GM21786 (cell line): ENCODE results near the gene AK6.
A peak's percentile ranks its signal among the peaks of the same experiment; 100 is the strongest.
"Not testable (repeated sequence)": the region's sequence is repeated elsewhere in the genome, so short reads cannot be mapped to it uniquely, and the experiment has no call there.

Experiments
- ATAC-seq: cut with Tn5 transposase; IDR thresholded peaks from one replicate; pipeline ENCODE4 v1.9.1; 2021; ENCODE audit not compliant: unreplicated experiment

The AK6 gene

GRCh38 chr5:69341520-69342161 is 27.7 kb downstream of the AK6 start:
- ATAC-seq: no peak

DNA sequence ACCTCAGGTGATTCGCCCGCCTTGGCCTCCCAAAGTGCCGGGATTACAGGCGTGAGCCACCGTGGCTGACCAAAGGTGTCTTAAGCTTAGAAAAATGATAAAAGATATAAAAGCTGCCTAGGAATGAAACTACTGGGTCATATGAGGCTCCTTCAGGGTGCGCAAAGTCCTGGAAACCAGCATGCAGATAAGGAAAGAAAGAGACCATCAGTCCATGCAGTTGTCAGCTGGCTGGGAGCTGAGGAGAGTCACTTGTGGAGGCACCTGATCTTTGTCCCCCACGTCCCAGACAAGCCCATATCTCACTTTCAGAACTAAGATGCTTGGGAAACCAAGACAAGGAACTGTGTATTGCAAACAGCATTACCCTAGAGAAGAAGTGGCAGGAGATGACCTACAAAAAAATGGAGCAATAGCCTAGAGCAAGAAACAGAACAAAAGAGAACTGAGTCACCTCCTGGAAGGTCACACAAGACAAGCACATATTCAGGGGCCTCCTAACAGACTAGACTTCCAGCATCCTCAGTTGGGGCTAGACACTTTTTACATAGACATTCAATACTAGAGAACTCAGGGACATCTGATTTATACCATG is 33.9 kb downstream of the AK6 start:
- no peak for ATAC-seq

GRCh38 chr5:69334793-69335268 is 34.5 kb downstream of the AK6 start:
- peak; percentile 41 for ATAC-seq

- not testable (repeated sequence) for ATAC-seq
Measured at GRCh38 chr5:69333668-69334315, 35.5 kb downstream of the AK6 start.

- no peak for ATAC-seq
Measured at GRCh38 chr5:69331528-69332445, 37.5 kb downstream of the AK6 start.

- ATAC-seq: no peak
Measured at GRCh38 chr5:69329905-69330489, 39.3 kb downstream of the AK6 start.

- ATAC-seq: no peak
Measured at GRCh38 chr5:69326365-69326764, 43.0 kb downstream of the AK6 start.

GRCh38 chr5:69317391-69317790 is 51.9 kb downstream of the AK6 start:
- ATAC-seq: no peak

GRCh38 chr5:69315972-69316371 is 53.3 kb downstream of the AK6 start:
- ATAC-seq: no peak

DNA sequence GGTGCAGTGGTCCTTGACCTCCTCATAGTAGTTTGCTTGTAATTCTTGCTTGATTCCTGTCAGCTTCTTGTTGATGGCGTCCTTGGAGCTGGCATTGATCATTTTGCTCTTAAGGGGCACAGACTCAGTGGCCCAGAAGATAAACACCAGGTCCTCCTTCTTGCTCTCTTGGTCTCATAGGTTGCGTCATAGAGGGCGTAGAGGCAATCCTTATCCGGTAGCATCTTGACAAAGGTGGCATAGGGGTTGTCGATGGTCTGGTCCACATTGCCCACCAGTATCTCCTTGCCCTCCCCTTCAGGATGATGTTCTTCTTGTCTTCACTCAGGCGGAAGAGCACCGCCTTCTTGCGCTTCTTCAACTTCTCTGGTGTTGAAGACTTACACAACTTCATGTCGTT is 55.9 kb downstream of the AK6 start:
- ATAC-seq: no peak

GRCh38 chr5:69312459-69313160 is 56.7 kb downstream of the AK6 start:
- ATAC-seq: no peak

- no peak for ATAC-seq
Measured at GRCh38 chr5:69309380-69309779, 59.9 kb downstream of the AK6 start.

DNA sequence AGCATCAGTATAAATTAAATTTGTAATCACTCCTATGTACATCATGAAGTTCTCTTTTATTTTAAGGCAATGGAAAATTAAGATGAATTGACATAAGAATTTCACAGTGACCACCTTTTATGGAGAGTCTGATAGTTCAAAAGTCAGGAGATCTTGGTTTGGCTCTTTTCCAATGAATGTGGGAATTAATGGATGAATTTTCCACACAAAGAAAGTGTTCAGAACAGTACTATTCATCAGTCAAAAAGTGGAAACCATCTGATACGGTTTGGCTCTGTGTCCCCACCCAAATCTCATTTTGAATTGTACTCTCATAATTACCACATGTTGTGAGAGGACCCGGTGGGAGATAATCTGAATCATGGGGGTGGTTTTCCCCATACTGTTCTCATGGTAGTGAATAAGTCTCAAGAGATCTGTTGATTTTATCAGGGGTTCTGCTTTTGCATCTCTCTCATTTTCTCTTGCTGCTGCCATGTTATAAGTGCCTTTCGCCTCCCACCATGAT is 61.2 kb downstream of the AK6 start:
- ATAC-seq: no peak

GRCh38 chr5:69305512-69305911 is 63.8 kb downstream of the AK6 start:
- no peak for ATAC-seq
